ENCODE measurements around the gene RALY.
A peak's percentile ranks its signal among the peaks of the same experiment; 100 is the strongest.
"Not testable (repeated sequence)": the region's sequence is repeated elsewhere in the genome, so short reads cannot be mapped to it uniquely, and the experiment has no call there.

Gene RALY

GRCh38 chr20:34012735-34013134, 19.0 kb downstream of the RALY start:
- intact Hi-C loops (cut with DNase I), result no loop called here
- DNase-seq, result no peak

DNA sequence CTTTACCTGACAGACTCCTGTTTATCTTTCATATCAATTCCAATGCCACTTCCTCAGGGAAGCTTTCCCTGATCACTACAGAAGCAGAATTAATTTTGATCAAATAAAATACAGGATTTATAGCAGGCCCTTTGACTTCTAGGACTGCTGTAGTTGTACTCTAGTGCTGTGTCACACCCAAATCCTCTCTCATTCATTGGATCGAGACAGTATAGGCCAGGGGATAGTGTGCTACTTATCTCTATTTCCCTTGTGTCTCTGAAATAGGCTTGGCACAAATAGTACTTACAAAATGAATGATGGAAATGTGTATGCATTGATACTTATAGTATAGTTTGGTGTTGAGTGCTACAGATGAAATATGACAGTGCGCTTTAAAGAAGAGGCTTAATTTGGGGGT, 19.8 kb downstream of the RALY start:
- intact Hi-C loops (cut with DNase I), result no loop called here
- no peak for DNase-seq

- no peak for DNase-seq
- intact Hi-C loops (cut with DNase I), result no loop called here
Measured at GRCh38 chr20:34014878-34015277, 21.2 kb downstream of the RALY start.

GRCh38 chr20:34015401-34016335, 22.0 kb downstream of the RALY start:
- DNase-seq, result no peak
- intact Hi-C loops (cut with DNase I), result no loop called here

DNA sequence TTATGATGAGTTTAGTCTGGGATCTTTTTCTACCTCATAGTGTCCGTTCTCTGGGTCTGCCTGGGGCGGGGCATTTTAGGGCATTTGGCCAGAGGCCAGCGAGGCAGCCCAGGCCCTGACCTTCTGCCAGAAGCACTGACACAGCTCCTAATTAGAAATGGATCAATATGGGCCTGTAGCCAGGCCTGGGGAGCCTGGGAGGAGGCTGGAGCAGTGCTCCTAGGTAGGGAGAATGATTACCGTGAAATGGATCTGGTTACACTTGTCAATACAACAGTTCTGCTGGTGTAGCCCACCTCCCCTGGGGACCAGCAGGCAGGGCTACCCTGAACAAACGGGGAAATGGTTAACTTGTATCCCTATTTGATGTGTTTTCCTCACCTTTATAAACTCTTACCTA, 23.0 kb downstream of the RALY start:
- no peak for DNase-seq
- intact Hi-C loops (cut with DNase I), result no loop called here

DNA sequence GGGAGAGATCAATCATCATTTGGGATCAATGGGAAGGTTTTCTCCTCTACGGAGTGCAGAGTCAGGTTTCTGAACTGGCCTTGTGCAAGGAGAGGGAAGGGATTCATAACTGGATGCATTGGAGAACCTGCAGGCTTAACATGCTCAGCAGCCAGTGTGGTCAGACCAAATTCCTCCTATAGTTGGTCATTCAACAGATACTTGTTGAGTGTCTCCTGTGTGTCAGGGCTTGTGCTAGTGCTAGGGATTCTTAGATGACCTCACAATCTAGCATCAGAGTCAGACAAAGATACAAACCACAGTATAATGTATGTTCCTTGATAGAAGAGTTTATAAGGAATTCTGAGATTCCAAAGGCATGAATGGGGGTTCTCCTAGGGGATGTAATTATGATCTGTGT, 23.9 kb downstream of the RALY start:
- intact Hi-C loops (cut with DNase I), result no loop called here
- no peak for DNase-seq

- intact Hi-C loops (cut with DNase I), result no loop called here
- DNase-seq, result no peak
Measured at GRCh38 chr20:34018166-34018565, 24.5 kb downstream of the RALY start.

- no peak for DNase-seq
- intact Hi-C loops (cut with DNase I), result no loop called here
Measured at GRCh38 chr20:34022151-34022838, 28.6 kb downstream of the RALY start.

- intact Hi-C loops (cut with DNase I), result no loop called here
- no peak for DNase-seq
Measured at GRCh38 chr20:34022839-34023234, 29.1 kb downstream of the RALY start.

- intact Hi-C loops (cut with DNase I), result no loop called here
Measured at GRCh38 chr20:34023937-34024722, 30.4 kb downstream of the RALY start.

DNA sequence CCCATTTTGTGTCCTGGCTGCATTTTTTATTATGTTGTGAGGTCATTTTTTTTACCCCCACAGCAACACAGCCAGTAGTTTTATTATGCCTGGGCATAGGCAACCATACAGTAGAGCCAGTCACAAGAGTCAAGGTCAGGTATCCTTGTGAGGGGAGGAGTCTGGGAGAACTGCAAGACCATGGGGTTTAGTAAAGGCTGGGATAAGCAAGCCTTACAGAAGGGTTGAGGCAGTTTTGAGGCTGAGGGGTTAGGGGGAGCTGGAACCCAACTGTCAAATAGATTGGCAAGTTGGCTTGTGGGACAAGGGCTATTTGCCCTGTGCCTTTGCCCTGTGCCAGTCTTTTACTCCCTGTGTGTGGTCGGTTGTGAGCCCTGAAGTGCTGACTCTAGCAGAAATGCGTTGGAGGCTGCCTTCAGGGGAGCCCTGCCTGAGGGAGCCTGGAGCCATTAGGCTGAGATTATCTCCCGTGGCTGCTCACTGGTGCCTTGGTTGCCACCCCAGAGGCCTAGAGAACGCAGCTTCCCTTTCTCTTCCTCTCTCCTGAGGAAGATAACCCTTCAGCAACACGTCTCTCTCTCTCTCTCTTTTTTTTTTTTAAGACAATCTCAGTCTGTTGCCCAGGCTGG, 31.1 kb downstream of the RALY start:
- intact Hi-C loops (cut with DNase I), result no loop called here
- DNase-seq, result no peak

More at GRCh38 chr20:34023937-34024722, 30.4 kb downstream of the RALY start:
- DNase-seq, result no peak

GRCh38 chr20:34028013-34028412, 34.3 kb downstream of the RALY start:
- DNase-seq; intact Hi-C loops (cut with DNase I): not testable (repeated sequence)

- intact Hi-C loops (cut with DNase I), result no loop called here
- DNase-seq, result no peak
Measured at GRCh38 chr20:34029415-34029814, 35.7 kb downstream of the RALY start.

DNA sequence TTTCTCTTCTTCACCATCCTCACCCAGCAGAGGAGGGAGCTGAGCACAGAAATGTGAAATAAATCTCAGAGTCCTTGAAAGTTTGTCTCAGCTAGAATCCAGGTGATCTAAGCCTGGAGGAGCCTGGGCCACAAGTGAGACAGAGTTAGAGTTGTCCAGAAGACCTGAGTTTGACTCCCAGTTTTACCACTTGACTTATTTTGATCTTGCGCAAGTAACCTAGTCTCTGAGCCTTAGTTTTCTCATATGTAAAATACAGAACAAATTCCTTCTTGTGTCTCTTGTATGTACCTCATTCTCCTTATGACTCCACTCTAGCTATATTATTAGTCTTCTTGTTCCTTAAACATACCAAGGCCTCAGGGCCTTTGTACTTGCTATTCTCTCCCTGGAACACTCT, 36.7 kb downstream of the RALY start:
- intact Hi-C loops (cut with DNase I), result no loop called here
- no peak for DNase-seq

GRCh38 chr20:34033903-34034302, 40.2 kb downstream of the RALY start:
- intact Hi-C loops (cut with DNase I), result no loop called here

DNA sequence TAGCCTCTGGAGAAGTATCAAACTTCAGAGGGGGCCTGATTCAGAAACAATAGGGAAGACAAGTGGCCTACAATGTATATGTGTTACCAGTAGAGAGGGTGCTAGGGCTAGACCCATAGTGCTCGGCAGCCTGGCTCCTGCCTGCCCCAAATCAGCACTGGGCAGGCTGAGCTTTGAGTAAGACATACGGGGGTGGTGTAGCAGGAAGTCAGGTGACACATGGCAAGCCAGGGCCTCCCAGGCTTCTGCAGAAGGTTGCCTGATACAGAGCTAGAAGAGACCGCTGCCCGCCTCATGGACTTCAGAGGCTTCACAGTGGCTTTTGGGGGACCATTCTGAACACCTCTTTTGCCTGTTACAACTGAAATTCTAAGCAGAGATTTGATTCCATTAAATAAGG, 43.4 kb downstream of the RALY start:
- intact Hi-C loops (cut with DNase I), result no loop called here

More at GRCh38 chr20:34033903-34034302, 40.2 kb downstream of the RALY start:
- no peak for DNase-seq

DNA sequence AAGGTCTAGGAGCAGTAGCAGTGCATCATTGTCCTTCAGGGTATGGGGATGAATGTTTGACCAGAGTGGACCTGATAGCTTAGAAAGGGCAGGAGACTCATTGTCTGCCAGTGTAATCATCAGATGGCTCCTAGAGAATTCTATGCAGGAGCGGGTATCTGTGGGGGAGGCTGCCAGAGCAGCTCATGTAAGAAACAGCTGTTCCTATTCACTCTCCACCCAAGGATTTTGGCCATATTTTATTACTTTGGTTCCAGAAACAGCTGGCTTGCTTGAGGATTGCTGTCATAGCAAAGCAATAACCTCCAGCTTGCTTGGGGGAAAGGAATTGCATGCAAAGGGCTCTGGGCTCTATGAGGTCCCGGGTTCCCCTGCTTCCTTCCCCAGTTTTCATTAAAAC, 44.1 kb downstream of the RALY start:
- DNase-seq, result no peak

More for the DNA sequence above, 43.4 kb downstream of the RALY start:
- DNase-seq, result peak in 1 of 10 donors; percentile 70

GRCh38 chr20:34040300-34040995, 46.7 kb downstream of the RALY start:
- intact Hi-C loops (cut with DNase I), result no loop called here
- peak in 1 of 10 donors; percentile 14 for DNase-seq

More for the DNA sequence above, 44.1 kb downstream of the RALY start:
- intact Hi-C loops (cut with DNase I), result no loop called here

- intact Hi-C loops (cut with DNase I), result no loop called here
- no peak for DNase-seq
Measured at GRCh38 chr20:34041226-34041625, 47.5 kb downstream of the RALY start.

- no peak for DNase-seq
Measured at GRCh38 chr20:34042262-34042661, 48.6 kb downstream of the RALY start.

More at GRCh38 chr20:34042262-34042661, 48.6 kb downstream of the RALY start:
- intact Hi-C loops (cut with DNase I), result no loop called here
